MM.1S (cell line): Measurements from ENCODE around the gene LLPH.

ENCODE experiments used
- EZH2phosphoT487 ChIP-seq: fragments of 300-600 bp; sonication (generic); IDR thresholded peaks from 2 replicates; pipeline ENCODE4 v1.6.1; 2018; ENCODE audit warnings: antibody characterized with exemption, low read length
- TF ChIP-seq, protein P1 (sequence below): fragments of 300-600 bp; sonication (generic); IDR thresholded peaks from 2 replicates; pipeline ENCODE4 v1.5.1; 2016; ENCODE audit warnings: antibody characterized with exemption, low read length, mixed read lengths

- TF ChIP-seq, protein P1, sequence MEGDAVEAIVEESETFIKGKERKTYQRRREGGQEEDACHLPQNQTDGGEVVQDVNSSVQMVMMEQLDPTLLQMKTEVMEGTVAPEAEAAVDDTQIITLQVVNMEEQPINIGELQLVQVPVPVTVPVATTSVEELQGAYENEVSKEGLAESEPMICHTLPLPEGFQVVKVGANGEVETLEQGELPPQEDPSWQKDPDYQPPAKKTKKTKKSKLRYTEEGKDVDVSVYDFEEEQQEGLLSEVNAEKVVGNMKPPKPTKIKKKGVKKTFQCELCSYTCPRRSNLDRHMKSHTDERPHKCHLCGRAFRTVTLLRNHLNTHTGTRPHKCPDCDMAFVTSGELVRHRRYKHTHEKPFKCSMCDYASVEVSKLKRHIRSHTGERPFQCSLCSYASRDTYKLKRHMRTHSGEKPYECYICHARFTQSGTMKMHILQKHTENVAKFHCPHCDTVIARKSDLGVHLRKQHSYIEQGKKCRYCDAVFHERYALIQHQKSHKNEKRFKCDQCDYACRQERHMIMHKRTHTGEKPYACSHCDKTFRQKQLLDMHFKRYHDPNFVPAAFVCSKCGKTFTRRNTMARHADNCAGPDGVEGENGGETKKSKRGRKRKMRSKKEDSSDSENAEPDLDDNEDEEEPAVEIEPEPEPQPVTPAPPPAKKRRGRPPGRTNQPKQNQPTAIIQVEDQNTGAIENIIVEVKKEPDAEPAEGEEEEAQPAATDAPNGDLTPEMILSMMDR, result no peak
- no peak for TF ChIP-seq EZH2phosphoT487
Measured at GRCh38 chr12:66141299-66141698, 10.7 kb upstream of the LLPH start.
